Epithelial cell of esophagus (primary cell): Measurements from ENCODE around the gene TAAR5.
"Not testable (repeated sequence)": the region's sequence is repeated elsewhere in the genome, so short reads cannot be mapped to it uniquely, and the experiment has no call there.

Experiments
- DNase-seq: peaks from one replicate; pipeline ENCODE4 v3.0.0; 2010; ENCODE audit warnings: low read depth
- H3K4me3 ChIP-seq: 2 replicates; pipeline ENCODE4 v1.5.1; 2011; ENCODE audit warnings: mild to moderate bottlenecking, low read length, control low read depth
- TF ChIP-seq, protein P1 (sequence below): IDR thresholded peaks from 2 replicates; pipeline ENCODE4 v1.5.1; 2011; ENCODE audit warnings: low read depth, mild to moderate bottlenecking, low read length, control low read depth, inconsistent platforms; ENCODE audit not compliant: insufficient read depth; ENCODE audit errors: missing control alignments

TAAR5 gene

DNA sequence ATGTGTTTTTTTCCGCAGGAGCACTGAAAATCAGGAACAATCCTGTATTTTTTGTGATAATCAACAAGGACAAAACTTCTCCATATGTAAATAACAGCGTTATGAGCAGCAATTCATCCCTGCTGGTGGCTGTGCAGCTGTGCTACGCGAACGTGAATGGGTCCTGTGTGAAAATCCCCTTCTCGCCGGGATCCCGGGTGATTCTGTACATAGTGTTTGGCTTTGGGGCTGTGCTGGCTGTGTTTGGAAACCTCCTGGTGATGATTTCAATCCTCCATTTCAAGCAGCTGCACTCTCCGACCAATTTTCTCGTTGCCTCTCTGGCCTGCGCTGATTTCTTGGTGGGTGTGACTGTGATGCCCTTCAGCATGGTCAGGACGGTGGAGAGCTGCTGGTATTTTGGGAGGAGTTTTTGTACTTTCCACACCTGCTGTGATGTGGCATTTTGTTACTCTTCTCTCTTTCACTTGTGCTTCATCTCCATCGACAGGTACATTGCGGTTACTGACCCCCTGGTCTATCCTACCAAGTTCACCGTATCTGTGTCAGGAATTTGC lies 19.2 kb downstream of the TAAR5 start, which contains the start of gene TAAR6:
TSS of gene TAAR6 (plus strand) at position 102 of the 557 bp plus-strand sequence. CDS start at position 102, 0 bp downstream.
- DNase-seq = no peak
- TF ChIP-seq, protein P1, sequence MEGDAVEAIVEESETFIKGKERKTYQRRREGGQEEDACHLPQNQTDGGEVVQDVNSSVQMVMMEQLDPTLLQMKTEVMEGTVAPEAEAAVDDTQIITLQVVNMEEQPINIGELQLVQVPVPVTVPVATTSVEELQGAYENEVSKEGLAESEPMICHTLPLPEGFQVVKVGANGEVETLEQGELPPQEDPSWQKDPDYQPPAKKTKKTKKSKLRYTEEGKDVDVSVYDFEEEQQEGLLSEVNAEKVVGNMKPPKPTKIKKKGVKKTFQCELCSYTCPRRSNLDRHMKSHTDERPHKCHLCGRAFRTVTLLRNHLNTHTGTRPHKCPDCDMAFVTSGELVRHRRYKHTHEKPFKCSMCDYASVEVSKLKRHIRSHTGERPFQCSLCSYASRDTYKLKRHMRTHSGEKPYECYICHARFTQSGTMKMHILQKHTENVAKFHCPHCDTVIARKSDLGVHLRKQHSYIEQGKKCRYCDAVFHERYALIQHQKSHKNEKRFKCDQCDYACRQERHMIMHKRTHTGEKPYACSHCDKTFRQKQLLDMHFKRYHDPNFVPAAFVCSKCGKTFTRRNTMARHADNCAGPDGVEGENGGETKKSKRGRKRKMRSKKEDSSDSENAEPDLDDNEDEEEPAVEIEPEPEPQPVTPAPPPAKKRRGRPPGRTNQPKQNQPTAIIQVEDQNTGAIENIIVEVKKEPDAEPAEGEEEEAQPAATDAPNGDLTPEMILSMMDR = no peak
- H3K4me3 ChIP-seq = no peak within 1 kb of the TSS

DNA sequence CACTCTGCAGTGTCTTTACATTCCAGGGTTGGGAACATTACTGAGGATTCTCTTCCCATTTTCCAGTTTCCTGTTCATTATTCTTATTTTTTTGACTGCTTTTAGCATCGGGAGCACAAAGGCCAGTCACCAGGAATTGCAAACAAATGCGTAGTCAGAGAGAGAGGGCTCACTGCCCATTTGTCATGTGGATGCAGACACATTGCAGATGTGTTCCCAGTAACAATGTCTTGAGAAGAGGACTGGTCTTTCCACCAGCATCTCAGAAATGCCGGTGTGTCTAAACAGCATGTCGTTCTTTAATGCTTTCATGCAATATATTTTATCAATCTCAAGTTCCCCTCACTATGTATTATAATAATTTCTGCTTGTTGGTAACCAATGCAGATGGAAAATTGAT lies 20.4 kb downstream of the TAAR5 start:
- TF ChIP-seq, protein P1 = no peak
- H3K4me3 ChIP-seq = no peak overlapping the region
- no peak for DNase-seq

DNA sequence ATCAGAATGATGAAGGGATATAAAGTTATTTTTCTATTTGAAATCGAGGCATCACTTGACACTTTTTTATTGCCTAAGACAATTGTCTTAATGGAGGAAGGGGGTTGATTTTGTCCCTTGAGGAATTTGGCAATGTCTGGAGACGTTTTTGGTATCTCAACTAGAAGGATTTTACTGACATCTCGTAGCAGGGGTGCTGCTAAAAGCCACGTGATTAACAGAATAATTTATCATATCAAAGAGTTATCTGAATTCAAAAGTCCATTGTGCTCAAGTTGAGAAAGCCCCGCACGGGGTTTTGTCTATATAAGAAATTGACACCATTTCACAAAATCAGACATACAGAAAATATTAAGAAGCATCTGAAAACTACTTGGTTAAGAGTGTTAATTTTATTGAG lies 20.9 kb downstream of the TAAR5 start:
- no peak for DNase-seq
- TF ChIP-seq, protein P1 = no peak
- no peak overlapping the region for H3K4me3 ChIP-seq

DNA sequence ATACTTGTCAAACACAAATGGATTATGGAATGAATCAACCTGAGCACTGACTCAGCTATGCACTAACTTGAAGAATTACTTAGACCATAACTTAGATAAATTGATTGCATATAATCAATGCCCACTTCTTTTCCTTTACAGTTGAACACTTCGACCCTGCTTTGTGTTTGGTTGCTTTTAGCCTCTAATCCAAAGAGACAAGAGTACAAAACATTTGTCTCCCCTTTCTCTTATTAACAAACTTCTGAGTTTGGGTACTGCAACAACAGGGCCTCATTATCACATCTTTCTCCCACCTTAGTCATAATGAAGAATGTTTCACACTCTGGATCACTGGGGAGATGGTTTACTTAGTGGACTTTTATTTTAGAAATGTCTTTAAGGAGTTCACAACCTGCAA lies 22.0 kb downstream of the TAAR5 start:
- H3K4me3 ChIP-seq = no peak overlapping the region
- no peak for DNase-seq
- TF ChIP-seq, protein P1 = no peak

DNA sequence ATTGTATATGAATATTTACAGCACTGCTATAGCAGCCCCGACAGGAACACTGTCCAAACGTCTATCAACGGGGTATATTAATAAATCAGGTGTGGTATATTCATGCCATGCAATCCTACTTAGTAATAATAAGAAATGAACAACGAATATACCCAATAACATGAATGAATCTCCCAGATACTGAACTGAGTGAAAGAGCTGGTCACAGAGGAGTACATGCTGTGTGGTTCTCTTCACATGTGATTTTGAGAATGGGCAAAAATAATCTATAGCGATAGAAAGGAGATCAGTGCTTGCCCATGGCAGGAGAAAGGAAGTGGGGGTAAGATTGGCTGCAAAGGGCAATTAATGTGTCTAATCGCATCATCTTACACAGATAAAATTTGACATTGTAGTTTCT lies 23.1 kb downstream of the TAAR5 start:
- TF ChIP-seq, protein P1 = no peak

DNA sequence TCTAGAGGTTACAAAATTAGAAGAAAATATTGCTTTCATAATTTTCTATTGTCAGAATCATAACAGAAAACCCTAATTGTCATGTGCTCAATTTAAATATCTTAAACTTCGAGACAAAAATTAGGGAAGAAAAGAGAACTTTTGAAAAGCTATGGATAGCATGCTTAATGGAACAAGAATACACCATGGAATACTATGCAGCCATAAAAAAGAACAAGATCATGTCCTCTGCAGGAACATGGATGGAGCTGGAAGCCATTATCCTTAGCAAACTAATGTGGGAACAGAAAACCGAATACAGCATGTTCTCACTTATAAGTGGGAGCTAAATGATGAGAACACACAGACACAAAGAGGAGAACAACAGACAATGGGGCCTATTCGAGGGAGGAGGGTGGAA lies 29.5 kb downstream of the TAAR5 start:
- not testable (repeated sequence) for DNase-seq, H3K4me3 ChIP-seq

More for the DNA sequence above, 23.1 kb downstream of the TAAR5 start:
- no peak overlapping the region for H3K4me3 ChIP-seq
- no peak for DNase-seq

DNA sequence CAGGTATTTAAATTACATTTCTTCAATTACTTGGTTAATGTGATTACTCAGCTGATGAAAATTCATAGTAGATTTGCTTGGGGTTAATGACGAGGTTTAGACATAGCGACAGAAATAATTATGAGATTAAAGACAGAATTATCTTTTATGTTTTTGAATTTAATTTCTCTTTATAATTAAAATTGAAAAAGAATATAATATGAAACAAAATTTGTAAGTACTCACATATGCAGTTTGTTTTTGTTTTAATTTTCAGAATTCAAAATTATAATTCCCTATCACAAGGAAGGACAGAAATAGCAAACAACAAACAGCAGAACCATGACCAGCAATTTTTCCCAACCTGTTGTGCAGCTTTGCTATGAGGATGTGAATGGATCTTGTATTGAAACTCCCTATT lies 37.2 kb downstream of the TAAR5 start, which contains the start of gene TAAR8:
TSS of gene TAAR8 (plus strand) at position 301 of the 400 bp plus-strand sequence. CDS start at position 322, 21 bp downstream.
- TF ChIP-seq, protein P1 = no peak
- DNase-seq = no peak
- no peak within 1 kb of the TSS for H3K4me3 ChIP-seq
